ENCODE data around the gene ANKH. TPM values are rescaled to one million over a fixed set of nuclear protein-coding genes. Genes with fewer than 3 reads are reported as not detected.

Gene ANKH
- total and polyA plus RNA-seq, 4 donors = 9.3 to 57.1 (median 37.4) TPM

GRCh38 chr5:14757850-14758249 is 113.7 kb downstream of the ANKH start:
- TF ChIP-seq HNF4A (conservative IDR thresholded peaks at IDR 0.05) (no peak), TAF1 (conservative IDR thresholded peaks at IDR 0.05) (no peak), NR2F2 (IDR thresholded peaks at IDR 0.05) (no peak), EGR1 (IDR thresholded peaks at IDR 0.05; ENCODE audit: low read depth in 2 of 2) (no peak), MAX (IDR thresholded peaks at IDR 0.05) (no peak), RXRA (IDR thresholded peaks at IDR 0.05) (no peak), JUND (IDR thresholded peaks at IDR 0.05) (no peak), GABPA (IDR thresholded peaks at IDR 0.05 in 1 of 2, conservative IDR thresholded peaks at IDR 0.05 in 1 of 2) (no peak), FOXA2 (IDR thresholded peaks at IDR 0.05) (no peak), FOXA1 (IDR thresholded peaks at IDR 0.05) (no peak)
- TF ChIP-seq, protein P1, sequence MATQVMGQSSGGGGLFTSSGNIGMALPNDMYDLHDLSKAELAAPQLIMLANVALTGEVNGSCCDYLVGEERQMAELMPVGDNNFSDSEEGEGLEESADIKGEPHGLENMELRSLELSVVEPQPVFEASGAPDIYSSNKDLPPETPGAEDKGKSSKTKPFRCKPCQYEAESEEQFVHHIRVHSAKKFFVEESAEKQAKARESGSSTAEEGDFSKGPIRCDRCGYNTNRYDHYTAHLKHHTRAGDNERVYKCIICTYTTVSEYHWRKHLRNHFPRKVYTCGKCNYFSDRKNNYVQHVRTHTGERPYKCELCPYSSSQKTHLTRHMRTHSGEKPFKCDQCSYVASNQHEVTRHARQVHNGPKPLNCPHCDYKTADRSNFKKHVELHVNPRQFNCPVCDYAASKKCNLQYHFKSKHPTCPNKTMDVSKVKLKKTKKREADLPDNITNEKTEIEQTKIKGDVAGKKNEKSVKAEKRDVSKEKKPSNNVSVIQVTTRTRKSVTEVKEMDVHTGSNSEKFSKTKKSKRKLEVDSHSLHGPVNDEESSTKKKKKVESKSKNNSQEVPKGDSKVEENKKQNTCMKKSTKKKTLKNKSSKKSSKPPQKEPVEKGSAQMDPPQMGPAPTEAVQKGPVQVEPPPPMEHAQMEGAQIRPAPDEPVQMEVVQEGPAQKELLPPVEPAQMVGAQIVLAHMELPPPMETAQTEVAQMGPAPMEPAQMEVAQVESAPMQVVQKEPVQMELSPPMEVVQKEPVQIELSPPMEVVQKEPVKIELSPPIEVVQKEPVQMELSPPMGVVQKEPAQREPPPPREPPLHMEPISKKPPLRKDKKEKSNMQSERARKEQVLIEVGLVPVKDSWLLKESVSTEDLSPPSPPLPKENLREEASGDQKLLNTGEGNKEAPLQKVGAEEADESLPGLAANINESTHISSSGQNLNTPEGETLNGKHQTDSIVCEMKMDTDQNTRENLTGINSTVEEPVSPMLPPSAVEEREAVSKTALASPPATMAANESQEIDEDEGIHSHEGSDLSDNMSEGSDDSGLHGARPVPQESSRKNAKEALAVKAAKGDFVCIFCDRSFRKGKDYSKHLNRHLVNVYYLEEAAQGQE (IDR thresholded peaks at IDR 0.05) = no peak
- TF ChIP-seq, protein P2, sequence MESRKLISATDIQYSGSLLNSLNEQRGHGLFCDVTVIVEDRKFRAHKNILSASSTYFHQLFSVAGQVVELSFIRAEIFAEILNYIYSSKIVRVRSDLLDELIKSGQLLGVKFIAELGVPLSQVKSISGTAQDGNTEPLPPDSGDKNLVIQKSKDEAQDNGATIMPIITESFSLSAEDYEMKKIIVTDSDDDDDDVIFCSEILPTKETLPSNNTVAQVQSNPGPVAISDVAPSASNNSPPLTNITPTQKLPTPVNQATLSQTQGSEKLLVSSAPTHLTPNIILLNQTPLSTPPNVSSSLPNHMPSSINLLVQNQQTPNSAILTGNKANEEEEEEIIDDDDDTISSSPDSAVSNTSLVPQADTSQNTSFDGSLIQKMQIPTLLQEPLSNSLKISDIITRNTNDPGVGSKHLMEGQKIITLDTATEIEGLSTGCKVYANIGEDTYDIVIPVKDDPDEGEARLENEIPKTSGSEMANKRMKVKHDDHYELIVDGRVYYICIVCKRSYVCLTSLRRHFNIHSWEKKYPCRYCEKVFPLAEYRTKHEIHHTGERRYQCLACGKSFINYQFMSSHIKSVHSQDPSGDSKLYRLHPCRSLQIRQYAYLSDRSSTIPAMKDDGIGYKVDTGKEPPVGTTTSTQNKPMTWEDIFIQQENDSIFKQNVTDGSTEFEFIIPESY (IDR thresholded peaks at IDR 0.05) = no peak
- TF ChIP-seq, protein P3, sequence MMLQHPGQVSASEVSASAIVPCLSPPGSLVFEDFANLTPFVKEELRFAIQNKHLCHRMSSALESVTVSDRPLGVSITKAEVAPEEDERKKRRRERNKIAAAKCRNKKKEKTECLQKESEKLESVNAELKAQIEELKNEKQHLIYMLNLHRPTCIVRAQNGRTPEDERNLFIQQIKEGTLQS (IDR thresholded peaks at IDR 0.05) = no peak
- Histone ChIP-seq H3K4me3 (ENCODE audit: low read depth in 1 of 3, low read length in 3 of 3) (no peak overlapping the region), H3K4me1 (ENCODE audit: control insufficient read depth in 4 of 4, insufficient read depth in 4 of 4, low read length in 3 of 4) (peaks cover 5 to 33% (median 21%) of the 10 kb centered on the region in 4 donors), H3K36me3 (ENCODE audit: control insufficient read depth in 4 of 4, insufficient read depth in 3 of 4, low read depth in 1 of 4, low read length in 3 of 4) (peaks cover 0 to 5% (median 2%) of the 10 kb centered on the region in 4 donors), H3K27ac (ENCODE audit: low read depth in 1 of 2, low read length in 2 of 2) (no peak overlapping the region), H3K9me3 (ENCODE audit: control insufficient read depth in 4 of 4, low read length in 3 of 4) (no peaks in the 10 kb centered on the region), H3K9ac (ENCODE audit: low read depth in 1 of 2, low read length in 2 of 2) (no peak overlapping the region), H3K27me3 (ENCODE audit: control insufficient read depth in 4 of 4, insufficient read depth in 4 of 4, low read length in 3 of 4) (no peaks in the 10 kb centered on the region)
- WGBS = 91% methylated on average over 9 of the region's 9 CpGs
- DNase-seq (ENCODE audit: low spot score) = no peak

DNA sequence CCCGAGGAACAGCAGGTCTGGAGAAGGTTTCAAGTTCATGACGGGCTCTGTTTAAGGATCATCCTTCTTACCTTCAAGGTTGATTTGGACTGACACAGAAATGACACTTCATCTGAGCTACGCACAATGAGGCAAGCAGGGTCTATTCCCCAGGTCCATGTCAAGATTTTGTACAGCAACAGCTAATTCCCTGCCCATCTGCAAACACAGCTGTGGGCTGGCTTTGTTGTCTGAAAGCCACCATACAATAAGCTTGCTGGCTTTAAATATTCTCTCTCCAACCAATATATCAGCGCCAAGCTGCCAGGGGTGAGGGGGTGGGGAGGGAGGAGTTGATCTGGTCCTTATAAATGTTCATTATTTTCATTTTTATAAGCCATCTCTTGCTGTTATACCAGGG is 115.1 kb downstream of the ANKH start:
- TF ChIP-seq, protein P2 (IDR thresholded peaks at IDR 0.05) = no peak
- TF ChIP-seq HNF4G (IDR thresholded peaks at IDR 0.05) = no peak
- no peak for TF ChIP-seq RAD21 (IDR thresholded peaks at IDR 0.05)
- TF ChIP-seq NR2F2 (IDR thresholded peaks at IDR 0.05) = no peak
- no peak for TF ChIP-seq EGR1 (IDR thresholded peaks at IDR 0.05; ENCODE audit: low read depth in 2 of 2)
- no peak for TF ChIP-seq FOXA1 (IDR thresholded peaks at IDR 0.05)
- TF ChIP-seq MAX (IDR thresholded peaks at IDR 0.05) = no peak
- TF ChIP-seq RXRA (IDR thresholded peaks at IDR 0.05) = no peak
- TF ChIP-seq GABPA (IDR thresholded peaks at IDR 0.05 in 1 of 2, conservative IDR thresholded peaks at IDR 0.05 in 1 of 2) = no peak
- no peak for TF ChIP-seq FOXA2 (IDR thresholded peaks at IDR 0.05)
- DNase-seq (ENCODE audit: low spot score) = no peak
- 97% methylated on average over 4 of the region's 4 CpGs for WGBS
- H3K9me3 ChIP-seq (ENCODE audit: control insufficient read depth in 4 of 4, low read length in 3 of 4) = no peaks in the 10 kb centered on the region
- peaks cover 5 to 30% (median 20%) of the 10 kb centered on the region in 4 donors for H3K4me1 ChIP-seq (ENCODE audit: control insufficient read depth in 4 of 4, insufficient read depth in 4 of 4, low read length in 3 of 4)
- peaks cover 0 to 8% (median 5%) of the 10 kb centered on the region in 4 donors for H3K36me3 ChIP-seq (ENCODE audit: control insufficient read depth in 4 of 4, insufficient read depth in 3 of 4, low read depth in 1 of 4, low read length in 3 of 4)
- no peak overlapping the region for H3K4me3 ChIP-seq (ENCODE audit: low read depth in 1 of 3, low read length in 3 of 3)
- no peak overlapping the region for H3K9ac ChIP-seq (ENCODE audit: low read depth in 1 of 2, low read length in 2 of 2)
- H3K27me3 ChIP-seq (ENCODE audit: control insufficient read depth in 4 of 4, insufficient read depth in 4 of 4, low read length in 3 of 4) = no peaks in the 10 kb centered on the region
- H3K27ac ChIP-seq (ENCODE audit: low read depth in 1 of 2, low read length in 2 of 2) = no peak overlapping the region
